Upper lobe of right lung (tissue), 1 donor: Measurements from ENCODE around the gene ZC3H7A. TPM values are rescaled to one million over a fixed set of nuclear protein-coding genes. Genes with fewer than 3 reads are reported as not detected.
"Not testable (repeated sequence)": the region's sequence is repeated elsewhere in the genome, so short reads cannot be mapped to it uniquely, and the experiment has no call there.

Experiments
- ATAC-seq: fragments of 200-7000 bp; cut with Tn5 transposase; one replicate; pipeline ENCODE4 v1.9.1; 2020; ENCODE audit warnings: mild to moderate bottlenecking, moderate library complexity
- DNase-seq: peaks from one replicate; pipeline ENCODE4 v3.0.0-alpha.2; 2020
- H3K27ac ChIP-seq: fragments of 200-600 bp; one replicate; pipeline ENCODE4 v1.8.0; 2022
- H3K27me3 ChIP-seq: fragments of 200-600 bp; one replicate; pipeline ENCODE4 v1.8.0; 2022; ENCODE audit warnings: mild to moderate bottlenecking
- H3K36me3 ChIP-seq: fragments of 200-600 bp; one replicate; pipeline ENCODE4 v1.8.0; 2022
- H3K4me1 ChIP-seq: fragments of 200-600 bp; one replicate; pipeline ENCODE4 v1.8.0; 2022
- H3K4me3 ChIP-seq: fragments of 200-600 bp; one replicate; pipeline ENCODE4 v1.8.0; 2022; ENCODE audit warnings: mild to moderate bottlenecking
- H3K9me3 ChIP-seq: fragments of 200-600 bp; one replicate; pipeline ENCODE4 v1.8.0; 2022
- intact Hi-C: fragments of 100-400 bp; cut with DNase I; formaldehyde crosslinking; loops from one replicate; pipeline ENCODE4 v1.11.0; 2022
- total RNA-seq: library from RNA; stranded (reverse); fragmentation: NEBNext Ultra II Directional; extraction: Animal tissue kit (Norgen Biotek cat#: 25700); gene quantifications from one replicate; pipeline ENCODE4 v1.2.1, GENCODE V29; 2021
- TF ChIP-seq, protein P1 (sequence below): fragments of 200-600 bp; IDR thresholded peaks from one replicate; pipeline ENCODE4 v1.8.0; 2022; ENCODE audit warnings: antibody characterized with exemption
- donor health status: DM: no; HTN: yes; CAD: no; lungs with severe emphysema.

Gene ZC3H7A
- total RNA-seq, 1 donor from 2014 or later, result 71.2 TPM

DNA sequence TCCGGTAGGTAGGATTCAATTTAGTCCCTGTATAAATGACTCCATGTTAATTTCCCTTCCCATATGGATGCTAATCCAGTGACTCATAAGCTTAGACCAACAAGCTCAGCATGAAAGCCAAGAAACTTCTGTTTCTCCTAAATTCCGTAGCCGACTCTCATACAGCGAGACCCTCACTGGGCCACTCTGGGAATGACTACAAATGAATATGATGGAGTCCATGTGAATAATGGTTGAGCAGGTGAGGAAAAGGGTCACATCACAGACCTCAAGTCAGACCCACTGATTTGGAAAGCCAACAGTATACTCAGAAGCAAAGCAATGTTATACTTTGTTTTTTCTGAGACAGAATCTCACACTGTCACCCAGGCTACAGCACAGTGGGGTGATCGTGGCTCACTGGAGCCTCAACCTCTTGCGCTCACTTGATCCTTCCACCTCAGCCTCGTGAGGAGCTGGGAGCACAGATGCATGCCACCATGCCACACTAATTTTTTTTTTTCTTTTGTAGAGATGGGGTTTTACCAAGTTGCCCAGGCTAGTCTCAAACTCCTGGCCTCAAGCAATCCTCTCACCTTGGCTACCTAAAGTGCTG lies 39.7 kb upstream of the ZC3H7A start:
- no peak for DNase-seq
- ATAC-seq, result no peak
- intact Hi-C loops, result no loop called here
- Histone ChIP-seq H3K9me3 (no peaks in the 10 kb centered on the region), H3K27me3 (no peaks in the 10 kb centered on the region), H3K4me1 (peaks cover 7% of the 10 kb centered on the region), H3K27ac (no peak overlapping the region), H3K36me3 (peaks cover 58% of the 10 kb centered on the region), H3K4me3 (no peak overlapping the region)
- TF ChIP-seq, protein P1, sequence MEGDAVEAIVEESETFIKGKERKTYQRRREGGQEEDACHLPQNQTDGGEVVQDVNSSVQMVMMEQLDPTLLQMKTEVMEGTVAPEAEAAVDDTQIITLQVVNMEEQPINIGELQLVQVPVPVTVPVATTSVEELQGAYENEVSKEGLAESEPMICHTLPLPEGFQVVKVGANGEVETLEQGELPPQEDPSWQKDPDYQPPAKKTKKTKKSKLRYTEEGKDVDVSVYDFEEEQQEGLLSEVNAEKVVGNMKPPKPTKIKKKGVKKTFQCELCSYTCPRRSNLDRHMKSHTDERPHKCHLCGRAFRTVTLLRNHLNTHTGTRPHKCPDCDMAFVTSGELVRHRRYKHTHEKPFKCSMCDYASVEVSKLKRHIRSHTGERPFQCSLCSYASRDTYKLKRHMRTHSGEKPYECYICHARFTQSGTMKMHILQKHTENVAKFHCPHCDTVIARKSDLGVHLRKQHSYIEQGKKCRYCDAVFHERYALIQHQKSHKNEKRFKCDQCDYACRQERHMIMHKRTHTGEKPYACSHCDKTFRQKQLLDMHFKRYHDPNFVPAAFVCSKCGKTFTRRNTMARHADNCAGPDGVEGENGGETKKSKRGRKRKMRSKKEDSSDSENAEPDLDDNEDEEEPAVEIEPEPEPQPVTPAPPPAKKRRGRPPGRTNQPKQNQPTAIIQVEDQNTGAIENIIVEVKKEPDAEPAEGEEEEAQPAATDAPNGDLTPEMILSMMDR, result no peak

DNA sequence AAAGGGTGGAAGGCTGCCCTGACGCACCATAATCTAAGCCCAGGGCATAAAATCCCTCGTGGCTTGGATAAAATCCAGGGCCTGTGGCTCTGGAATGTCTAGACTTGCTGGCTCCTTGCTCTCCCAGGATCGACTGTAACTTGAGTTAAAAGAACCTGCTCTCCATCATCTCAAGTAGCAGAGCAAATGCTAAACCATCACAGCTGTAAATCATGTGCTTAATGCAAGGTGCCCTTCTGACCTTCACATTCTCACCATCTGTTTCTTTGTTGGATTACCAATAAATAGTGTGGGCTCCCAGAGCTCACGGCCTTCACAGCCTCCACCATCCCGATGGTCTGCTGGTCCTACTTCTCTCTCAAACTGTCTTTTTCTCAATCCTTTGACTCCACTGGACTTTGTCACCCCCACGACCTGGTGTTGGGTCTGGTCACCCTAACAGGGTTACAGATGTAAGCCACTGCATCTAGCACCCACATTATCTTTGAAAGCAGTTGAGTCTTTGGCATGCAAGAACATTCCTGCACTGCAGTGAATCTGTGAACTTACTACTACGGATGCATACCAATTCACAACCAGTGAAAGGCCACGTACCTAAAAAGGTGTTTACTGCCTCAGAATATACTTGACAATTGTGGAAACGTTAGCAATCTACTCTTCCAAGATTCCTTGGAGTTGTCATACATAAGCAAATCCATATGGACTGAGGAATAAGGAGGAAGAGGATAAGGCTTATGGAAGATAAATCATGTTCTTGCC lies 39.0 kb upstream of the ZC3H7A start:
- Histone ChIP-seq H3K36me3 (peaks cover 51% of the 10 kb centered on the region), H3K9me3 (no peaks in the 10 kb centered on the region), H3K27me3 (no peaks in the 10 kb centered on the region), H3K4me1 (peaks cover 7% of the 10 kb centered on the region), H3K4me3 (no peak overlapping the region), H3K27ac (no peak overlapping the region)
- peak; percentile 21 for DNase-seq
- ATAC-seq, result no peak
- intact Hi-C loops, result no loop called here
- TF ChIP-seq, protein P1, result no peak

DNA sequence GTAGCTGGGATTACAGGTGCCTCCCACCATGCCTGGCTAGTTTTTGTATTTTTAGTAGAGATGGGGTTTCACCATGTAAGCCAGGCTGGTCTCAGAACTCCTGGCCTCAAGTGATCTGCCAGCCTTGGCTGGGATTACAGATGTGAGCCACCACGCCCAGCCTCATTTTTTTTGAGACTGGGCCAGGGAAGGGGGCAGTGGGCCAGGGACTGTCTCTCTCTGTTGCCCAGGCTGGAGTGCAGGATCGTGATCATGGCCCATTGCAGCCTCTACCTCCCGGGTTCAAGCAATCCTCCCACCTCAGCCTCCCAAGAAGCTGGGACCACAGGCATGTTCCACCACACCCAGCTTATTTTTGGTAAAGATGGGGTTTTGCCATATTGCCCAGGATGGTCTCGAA lies 38.3 kb upstream of the ZC3H7A start:
- ATAC-seq (no peak), DNase-seq (peak; percentile 11)
- TF ChIP-seq, protein P1, result no peak
- Histone ChIP-seq H3K4me1 (peaks cover 7% of the 10 kb centered on the region), H3K9me3 (no peaks in the 10 kb centered on the region), H3K36me3 (peaks cover 43% of the 10 kb centered on the region), H3K27ac (no peak overlapping the region), H3K4me3 (no peak overlapping the region), H3K27me3 (no peaks in the 10 kb centered on the region)
- intact Hi-C loops, result no loop called here

DNA sequence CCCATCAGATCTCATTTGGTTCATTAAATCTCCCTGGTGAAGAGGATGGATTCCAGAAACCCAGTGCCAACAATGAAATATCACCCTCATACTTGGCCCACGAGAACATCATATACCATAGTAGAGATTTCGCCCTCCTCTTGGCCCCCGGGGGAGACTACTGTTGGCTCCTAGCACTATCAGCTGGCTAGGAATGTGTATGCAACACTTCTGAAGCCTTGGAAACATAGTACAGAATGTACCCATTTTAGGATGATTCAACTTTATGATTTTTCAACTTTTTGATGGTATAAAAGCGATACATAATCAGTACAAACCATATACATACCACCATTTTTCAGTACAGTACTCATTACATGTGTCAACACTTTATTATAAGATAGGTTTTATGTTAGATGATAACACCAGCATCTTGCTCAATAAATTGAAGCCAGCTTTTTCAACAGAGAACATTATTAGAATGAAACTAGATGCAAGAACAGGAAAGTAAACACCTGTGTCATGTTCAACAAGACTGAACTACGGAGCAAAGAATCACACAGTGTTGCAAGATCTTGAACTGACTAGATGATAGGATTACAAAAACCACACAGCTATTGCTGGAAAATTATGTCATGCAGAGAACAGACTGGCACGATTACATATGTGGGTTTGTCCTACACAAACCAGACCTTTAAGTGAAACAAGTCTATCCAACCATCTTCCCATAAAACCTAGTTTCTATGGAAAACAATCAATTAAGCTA lies 37.1 kb upstream of the ZC3H7A start:
- ATAC-seq (peak; percentile 73), DNase-seq (no peak)
- intact Hi-C loops, result no loop called here
- Histone ChIP-seq H3K36me3 (peaks cover 31% of the 10 kb centered on the region), H3K4me1 (peaks cover 7% of the 10 kb centered on the region), H3K27ac (no peak overlapping the region), H3K9me3 (no peaks in the 10 kb centered on the region), H3K27me3 (no peaks in the 10 kb centered on the region), H3K4me3 (no peak overlapping the region)
- TF ChIP-seq, protein P1, result no peak

DNA sequence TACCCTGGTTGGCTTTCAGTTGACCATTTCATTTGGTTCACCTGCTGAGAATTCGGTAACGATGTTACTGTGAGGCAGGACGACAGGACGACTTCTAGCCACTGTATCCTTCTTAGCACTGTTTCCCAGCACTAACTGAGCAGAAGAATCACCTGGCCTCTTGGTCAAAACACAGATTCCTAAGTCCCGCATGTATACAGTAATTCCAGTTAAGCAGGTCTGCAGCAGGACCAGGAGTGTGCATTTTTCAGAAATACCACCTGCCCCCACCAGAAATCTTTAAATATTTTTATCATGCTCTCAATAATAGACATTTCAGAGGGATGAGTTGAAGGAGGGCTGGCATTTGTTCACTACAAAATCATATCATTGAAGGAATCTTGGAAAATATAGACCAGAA lies 31.6 kb upstream of the ZC3H7A start:
- H3K9me3 ChIP-seq, result no peaks in the 10 kb centered on the region
- H3K36me3 ChIP-seq, result no peaks in the 10 kb centered on the region
- peaks cover 3% of the 10 kb centered on the region for H3K4me1 ChIP-seq
- TF ChIP-seq, protein P1, result no peak
- no peak overlapping the region for H3K4me3 ChIP-seq
- no peak for DNase-seq
- no peaks in the 10 kb centered on the region for H3K27me3 ChIP-seq
- ATAC-seq, result no peak
- no peak overlapping the region for H3K27ac ChIP-seq
- intact Hi-C loops, result no loop called here

DNA sequence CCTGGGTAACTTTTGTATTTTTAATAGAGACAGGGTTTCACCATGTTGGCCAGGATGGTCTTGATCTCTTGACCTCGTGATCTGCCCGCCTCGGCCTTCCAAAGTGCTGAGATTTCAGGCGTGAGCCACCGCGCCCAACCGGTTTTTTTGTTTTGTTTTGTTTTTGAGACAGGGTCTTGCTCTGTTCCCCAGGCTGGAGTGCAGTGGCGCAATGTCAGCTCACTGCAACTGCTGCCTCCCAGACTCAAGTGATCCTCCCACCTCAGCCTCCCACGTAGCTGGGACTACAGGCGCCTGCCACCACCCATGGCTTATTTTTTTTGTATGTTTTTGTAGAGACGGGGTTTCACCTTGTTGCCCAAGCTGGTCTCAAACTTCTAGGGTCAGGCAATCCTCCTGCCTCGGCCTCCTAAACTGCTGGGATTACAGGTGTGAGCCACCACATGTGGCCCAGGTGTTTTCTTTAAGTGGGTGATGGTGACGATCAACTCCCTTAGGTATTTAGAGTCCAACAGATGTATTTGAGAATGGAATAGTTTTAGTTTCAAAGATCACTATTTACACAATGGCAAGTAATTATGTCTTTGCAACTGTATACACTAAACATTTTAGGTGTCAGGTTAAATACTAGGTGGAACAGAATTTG lies 28.6 kb upstream of the ZC3H7A start:
- H3K9me3 ChIP-seq, H3K27me3 ChIP-seq, H3K4me1 ChIP-seq, H3K4me3 ChIP-seq, H3K27ac ChIP-seq, intact Hi-C loops, H3K36me3 ChIP-seq: not testable (repeated sequence)
- DNase-seq, result peak; percentile 73
- peak; percentile 40 for ATAC-seq
